Measurements from ENCODE around the gene SLC25A34.
"Not testable (repeated sequence)": the region's sequence is repeated elsewhere in the genome, so short reads cannot be mapped to it uniquely, and the experiment has no call there.

Gene SLC25A34

DNA sequence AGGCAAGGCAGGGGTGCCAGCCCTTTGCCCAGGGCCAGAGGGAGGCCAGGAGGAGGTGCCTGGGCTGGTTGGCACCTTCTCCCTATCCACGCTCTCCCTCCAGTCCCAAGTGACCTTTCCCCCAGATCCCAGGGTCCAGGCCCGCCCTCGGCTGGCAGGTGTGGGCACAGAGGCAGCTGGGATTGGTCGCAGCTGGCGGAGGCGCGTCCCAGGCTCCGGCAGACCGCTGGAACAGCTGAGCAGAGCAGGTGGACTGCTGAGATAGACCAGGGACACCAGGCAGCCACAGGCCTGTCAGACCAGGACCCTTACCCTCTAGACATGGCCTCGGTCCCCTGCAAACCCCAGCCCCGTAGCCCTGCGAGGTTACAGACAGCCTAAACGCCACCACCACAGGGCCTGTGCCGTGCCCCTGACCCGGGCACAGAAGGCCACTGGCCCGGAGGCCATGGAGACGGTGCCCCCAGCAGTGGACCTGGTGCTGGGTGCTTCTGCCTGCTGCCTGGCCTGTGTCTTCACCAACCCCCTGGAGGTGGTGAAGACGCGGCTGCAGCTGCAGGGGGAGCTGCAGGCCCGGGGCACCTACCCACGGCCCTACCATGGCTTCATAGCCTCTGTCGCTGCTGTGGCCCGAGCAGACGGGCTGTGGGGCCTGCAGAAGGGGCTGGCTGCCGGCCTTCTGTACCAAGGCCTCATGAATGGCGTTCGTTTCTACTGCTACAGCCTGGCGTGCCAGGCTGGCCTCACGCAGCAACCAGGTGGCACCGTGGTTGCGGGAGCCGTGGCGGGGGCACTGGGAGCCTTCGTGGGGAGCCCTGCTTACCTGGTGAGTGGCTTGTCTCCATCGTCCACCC is at the start of gene SLC25A34:
Gene SLC25A34 (plus strand): TSS at position 221 of the 854 bp plus-strand sequence. CDS start 228 bp downstream, at position 449.
- no peak for DNase-seq

DNA sequence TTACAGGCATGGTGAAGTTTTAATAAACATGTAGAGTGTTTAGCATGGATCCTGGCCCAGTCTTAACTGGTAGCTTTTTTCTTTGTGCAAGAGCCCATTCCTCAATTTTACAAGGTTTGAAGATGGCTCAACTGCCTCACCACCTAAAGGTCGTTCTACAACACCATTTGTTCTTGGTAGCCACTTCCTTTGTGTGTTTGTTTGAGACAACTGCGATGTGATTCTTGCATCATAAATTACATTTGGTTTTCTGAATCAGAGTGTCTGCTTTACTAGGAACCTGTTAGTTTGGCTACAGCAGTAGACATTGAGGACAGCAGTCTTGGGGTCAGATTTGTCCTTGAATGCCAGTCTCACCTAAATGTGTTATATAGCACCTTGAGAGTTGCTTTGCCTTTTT is 48.6 kb upstream of the SLC25A34 start:
- no peak for DNase-seq

DNA sequence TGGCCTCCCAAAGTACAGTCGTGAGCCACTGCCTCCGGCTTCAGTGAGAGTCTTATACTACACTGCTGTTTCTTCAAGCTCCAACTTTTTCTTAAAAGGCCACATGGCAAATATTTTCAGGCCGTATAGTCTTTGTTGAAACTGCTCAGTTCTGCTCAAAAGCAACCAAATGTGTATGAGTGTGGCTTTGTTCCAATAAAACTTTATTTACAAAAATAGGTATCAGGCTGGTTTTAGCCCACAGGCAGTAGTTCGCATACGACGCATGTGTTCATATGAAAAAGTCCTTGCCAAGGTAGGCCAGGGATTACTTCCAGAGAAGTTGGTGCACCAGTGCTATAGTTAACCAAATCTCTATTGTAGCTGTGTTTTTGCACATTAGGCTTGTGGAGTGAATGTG is 45.7 kb upstream of the SLC25A34 start:
- DNase-seq, result no peak

DNA sequence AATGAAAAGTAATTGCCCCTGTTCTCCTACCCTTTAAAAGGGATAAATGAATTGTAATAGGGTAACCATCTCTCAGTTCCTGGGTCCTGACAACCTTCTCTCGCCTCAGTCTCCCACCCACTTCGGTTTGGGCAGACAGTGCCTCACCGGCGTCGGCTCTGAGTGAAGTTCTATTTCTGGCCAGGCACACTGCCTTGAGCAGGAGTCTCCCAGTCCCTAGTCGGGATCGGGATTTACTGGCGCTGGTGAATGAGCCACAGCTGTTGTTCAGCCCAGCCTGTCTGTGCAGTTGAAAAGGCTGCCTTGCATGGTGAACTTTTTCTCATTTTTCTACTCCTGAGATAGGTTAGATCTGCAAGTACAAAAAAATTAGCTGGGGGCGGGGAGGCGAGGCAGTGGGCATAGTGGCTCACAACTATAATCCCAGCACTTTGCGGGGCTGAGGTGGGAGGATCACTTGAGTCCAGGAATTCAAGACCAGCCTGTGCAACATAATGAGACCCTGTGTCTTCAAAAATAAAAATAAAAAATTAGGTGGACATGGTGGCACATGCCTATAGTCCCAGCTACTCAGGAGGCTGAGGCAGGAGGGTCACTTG is 44.5 kb upstream of the SLC25A34 start:
- no peak for DNase-seq

DNA sequence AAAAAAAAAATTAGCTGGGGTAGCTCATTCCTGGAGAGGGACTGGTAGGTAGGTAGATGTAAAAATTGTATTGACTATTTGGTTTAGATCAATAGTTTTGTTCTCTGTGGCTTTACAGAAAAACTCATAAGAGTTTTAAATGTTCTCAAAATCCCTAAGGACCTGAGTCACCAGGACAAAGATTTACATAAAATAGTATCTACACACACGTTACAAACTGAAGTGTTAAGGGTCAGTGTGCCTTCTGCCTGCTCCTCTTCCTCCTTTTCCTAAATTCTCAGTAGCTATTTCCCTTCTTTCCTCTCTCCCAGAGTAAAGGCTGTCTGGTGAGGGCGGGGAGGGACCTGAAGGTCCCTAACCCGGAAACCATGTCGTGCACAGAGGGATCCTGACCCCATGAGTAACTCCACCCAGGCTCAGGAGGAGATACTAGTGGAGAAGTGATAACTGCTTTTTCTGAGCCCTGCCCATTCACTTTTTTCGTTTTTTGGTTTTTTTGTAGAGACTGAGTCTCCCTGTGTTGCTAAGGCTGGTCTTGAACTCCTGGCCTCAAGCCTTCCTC is 43.9 kb upstream of the SLC25A34 start:
- DNase-seq, result no peak

DNA sequence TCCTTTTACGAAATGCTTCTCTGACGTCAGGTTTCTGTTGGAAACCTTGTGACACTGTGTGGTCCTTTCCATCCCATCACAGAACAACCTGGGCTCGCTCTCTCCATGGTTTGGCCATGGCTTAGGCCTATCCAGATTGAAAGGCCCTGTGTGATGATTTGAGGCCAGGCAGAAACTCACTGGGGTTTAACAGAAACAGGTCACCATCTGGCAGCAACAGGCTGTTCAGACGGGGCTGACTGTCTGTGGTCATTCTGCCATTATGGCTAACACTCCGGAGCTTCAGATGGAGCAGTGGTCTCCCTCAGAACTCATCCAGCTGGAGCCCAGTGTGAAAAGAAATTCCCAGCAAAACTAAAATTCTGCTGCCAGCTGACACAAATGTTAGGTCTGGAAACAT is 42.7 kb upstream of the SLC25A34 start:
- no peak for DNase-seq

DNA sequence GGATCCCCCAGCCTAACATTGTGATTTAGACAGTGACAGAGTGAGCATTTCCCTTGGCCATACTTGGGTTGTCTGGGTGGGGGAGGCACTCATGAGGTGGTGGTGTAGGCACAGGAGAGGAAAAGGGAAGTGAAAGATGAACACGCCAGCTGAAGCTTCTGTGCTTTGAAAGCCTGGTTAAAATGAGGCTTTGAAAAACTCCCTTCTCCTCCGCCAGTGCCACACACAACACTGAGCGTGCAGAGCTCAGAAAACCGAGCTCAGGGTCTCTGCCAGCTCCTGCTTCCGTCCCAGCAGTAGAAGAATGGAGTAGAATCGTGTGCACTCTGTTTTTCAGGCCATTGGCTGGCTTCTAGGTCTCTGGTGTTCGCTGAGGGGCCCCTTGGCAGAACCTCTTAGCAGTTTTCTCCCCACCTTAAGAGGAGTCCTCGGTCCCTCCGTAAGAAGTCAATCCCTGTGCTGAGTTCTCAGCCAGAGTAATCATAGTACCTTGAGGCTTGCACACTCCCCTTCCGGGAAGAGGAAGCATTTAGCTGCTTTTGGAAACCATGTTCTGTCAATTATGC is 39.0 kb upstream of the SLC25A34 start:
- DNase-seq, result no peak

DNA sequence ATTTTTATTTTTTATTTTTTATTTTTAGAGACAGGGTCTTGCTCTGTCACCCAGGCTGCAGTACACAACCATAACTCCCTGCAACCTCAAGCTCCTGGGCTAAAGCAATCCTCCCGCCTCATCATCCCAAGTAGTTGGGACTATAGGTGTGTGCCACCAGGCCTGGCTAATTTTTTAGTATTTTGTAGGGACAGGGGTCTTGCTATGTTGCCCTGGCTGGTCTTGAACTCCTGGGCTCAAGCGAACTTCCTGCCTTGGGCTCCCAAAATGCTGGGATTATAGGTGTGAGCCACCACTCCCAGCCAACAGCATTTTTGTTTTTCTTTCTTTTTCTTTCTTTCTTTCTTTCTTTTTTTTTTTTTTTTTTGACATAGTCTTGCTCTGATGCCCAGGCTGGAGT is 37.9 kb upstream of the SLC25A34 start:
- DNase-seq, result no peak

DNA sequence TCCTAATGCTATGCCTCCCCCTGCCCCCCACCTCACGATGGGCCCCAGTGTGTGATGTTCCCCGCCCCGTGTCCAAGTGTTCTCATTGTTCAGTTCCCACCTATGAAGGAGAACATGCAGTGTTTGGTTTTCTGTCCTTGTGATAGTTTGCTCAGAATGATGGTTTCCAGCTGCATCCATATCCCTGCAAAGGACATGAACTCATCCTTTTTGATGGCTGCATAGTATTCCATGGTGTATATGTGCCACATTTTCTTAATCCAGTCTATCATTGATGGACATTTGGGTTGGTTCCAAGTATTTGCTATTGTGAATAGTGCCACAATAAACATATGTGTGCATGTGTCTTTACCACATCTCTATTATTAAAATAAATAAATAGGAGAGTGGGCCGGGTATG is 36.7 kb upstream of the SLC25A34 start:
- DNase-seq, result not testable (repeated sequence)

DNA sequence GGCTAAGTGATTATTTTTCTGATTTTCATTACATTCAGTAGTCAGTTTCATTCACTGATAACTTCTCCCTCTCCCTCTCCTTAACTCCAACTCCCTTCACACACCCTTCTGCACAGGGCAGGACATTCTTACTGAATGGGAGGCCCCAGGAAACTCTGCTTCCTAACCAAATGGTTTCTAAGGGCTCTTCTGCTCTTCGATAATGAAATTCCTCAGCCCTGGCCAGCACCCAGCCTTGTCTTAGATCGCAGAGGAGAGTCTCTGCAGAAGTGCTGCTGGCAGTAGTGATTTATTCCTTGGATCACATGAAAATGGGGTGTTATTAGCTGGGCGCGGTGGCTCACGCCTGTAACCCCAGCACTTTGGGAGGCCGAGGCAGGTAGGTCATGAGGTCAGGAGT is 35.5 kb upstream of the SLC25A34 start:
- DNase-seq, result no peak

DNA sequence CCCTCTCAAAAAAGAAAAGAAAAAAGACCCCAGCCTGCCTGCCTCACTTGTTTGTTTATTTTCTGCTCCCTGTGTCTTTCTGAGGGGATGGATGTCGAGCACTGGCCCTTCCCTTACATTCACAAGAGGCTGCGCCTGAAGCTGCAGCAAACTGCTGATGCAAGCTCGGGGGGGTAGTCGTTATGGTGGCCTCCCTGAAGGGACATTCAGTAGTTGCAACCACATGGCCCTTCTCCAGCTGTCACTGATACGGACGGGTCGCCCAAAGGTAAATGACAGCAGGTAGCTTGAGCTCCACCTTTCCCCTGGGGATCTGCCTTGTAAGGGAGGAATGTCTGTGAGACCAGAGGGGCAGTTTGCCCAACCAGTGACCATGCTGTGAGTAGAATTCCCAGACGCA is 34.3 kb upstream of the SLC25A34 start:
- no peak for DNase-seq

DNA sequence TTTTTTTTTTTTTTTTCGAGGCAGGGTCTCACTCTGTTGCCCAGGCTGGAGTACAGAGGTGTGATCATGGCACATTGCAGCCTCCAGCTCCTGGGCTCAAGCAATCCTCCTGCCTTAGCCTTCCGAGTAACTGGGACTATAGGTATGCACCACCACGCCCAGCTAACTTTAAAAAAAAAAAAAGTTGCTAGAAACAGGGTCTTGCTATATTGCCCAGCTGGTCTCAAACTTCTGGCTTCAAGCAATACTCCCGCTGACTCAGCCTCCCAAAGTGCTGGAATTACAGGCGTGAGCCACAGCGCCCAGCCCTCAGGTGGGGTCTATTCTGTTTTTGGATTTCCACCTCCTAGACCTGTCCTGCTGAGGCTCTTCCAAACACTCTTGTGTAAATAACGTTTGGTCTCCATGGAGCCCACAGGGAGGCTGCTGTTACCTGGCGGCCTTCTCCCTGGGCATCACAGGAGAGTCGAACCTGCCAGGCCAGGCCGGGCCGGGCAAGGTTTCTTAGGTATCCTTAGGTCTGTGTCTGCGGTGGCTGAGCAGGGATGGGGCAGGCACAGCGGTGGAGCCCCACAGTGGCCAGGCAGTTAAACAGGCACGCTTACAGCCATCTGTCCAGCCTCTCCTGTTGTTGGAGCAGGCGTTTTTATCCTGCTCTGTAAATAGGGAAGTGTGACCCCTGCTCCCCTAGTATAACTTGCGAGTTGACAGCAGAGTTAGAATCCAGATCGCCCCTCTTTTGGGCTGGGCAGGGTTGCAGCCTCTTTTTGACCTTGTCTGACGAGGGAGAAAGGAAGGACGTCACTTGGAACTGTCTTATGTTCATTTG is 33.1 kb upstream of the SLC25A34 start:
- no peak for DNase-seq

DNA sequence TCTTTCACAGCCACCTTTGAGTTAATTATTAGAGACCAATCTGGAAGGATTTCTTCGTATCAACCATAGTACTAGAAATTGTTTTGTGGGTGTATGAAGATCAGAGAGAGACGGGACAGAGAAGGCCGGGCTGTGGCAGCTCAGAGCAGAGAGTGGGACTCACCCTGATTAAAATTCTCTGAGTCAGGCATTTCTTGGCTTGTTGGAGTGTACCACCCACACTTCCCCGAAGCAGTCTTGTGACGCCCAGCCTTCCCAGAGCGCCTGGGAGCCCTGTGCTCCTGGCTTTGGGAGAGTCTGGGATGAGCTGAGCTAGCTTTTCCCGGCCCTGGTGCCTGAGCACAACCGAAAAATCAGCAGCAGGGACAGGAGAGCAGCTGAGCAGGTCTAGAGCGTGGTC is 32.5 kb upstream of the SLC25A34 start:
- DNase-seq, result no peak

DNA sequence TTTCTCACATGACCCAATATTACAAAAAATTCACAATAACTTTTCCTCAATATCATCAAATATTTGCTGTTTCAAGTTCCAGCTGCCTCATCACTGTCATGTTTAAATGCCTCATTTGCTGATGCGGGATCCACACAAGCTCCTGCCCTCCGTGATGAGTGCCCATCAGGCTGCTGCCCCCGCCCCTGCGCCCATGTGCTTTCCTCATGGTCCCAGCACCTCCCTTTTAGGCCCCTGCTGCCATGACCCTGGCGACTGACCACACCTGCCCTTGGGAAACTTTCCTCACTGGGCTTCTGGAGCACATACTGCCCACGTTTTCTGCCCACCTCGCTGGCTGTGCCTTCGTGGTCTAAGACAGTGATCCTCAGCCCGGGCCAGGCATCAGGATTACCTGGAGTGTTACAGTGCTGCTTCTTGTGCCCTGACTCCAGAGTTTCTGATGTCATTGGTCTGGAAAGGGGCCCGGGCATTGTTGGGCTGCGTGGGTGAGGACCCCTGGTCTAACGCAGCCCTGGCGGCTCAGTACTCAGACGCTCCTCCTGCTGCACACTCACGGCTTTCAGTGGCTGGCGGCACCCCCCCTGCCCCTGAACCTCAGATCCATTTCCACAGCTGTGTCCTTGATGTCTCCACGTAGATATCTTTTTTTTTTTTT is 31.4 kb upstream of the SLC25A34 start:
- no peak for DNase-seq

DNA sequence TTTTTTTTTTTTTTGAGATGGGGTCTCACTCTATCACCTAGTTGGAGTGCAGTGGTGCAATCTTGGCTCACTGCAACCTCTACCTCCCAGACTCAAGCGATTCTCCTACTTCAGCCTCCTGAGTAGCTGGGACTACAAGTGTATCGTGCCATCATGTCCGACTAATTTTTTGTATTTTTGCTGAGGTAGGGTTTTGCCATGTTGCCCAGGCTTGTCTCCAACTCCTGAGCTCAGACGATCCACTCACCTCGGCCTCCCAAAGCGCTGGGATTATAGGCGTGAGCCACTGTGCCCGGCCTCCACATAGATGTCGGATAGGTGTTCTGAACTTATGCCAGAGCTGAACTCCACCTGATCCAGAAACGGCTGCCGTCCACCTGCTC is 30.9 kb upstream of the SLC25A34 start:
- DNase-seq, result no peak

DNA sequence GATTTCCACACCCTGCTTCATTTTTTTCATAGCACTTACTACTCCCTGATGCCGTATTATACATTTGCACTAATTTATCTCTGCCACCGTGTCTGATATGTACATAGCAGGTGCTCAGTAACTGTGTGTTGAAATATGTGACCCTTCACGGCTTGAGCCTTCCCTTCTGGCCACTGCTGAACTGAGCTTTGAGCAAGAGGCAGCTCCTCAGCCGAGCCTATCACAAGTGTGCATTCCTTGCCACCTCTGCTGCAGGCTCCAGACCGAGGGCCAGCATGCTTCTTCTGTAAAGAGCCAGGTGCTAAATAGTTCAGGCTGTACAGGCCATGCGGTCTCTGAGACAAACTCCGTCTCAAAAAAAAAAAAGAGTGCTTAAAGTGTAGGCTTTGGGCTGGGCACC is 29.3 kb upstream of the SLC25A34 start:
- no peak for DNase-seq

DNA sequence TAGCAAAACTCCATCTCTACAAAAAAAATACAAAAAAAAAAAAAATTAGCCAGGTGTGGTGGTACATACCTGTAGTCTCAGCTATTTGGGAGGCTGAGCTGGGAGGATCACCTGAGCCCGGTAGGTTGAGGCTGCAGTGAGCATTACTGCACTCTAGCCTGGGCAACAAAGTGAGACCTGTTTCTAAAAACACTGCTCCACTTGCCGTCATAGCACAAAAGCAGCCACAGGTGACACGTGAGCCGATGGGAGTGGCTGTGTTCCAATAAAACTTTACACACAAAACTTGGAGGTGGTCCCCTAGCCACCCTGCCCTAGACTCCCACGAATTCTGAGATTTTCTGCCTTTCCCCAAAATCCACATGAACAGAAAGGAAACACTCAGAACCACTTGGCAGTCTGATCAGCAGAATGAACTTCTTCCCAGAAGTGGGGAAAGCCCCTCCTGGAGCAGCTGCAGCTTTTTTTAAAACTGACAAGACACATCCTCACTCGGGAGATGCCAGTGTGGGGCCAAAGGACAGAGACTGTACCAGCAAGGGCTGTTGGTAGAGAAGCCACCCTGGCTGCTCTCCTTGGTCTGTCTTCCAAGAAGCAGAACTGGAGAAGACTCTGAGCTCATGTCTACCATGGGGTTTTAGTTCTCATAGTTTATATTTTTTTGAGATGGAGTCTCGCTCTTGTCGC is 28.7 kb upstream of the SLC25A34 start:
- no peak for DNase-seq

DNA sequence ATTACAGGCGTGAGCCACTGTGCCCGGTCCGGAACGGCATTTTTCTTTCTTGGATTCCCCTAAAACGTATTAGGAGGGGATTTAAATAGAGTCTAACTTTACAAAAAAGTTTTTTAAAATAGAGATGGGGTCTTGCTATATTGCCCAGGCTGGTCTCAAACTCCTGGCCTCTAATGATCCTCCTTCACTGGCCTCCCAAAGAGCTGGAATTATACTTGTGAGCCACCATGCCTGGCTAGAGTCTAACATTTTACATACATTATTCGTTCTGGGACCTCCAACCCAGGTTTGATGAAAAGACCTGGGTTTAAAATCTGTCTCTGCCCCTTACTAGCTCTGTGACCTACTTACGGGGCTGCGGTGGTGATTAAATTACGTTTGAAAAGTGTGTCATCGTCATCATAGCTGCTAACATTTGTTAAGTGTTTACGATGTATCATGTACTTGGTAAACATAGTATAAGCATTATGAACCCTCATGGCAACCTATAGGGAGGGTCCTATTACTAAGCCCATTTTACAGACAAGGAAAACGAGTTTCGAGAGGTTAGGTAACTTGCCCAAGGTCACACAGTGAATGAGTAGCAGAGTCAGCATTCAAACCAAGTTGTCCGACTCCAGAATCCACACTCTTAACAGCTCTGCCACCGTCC is 27.4 kb upstream of the SLC25A34 start:
- no peak for DNase-seq

DNA sequence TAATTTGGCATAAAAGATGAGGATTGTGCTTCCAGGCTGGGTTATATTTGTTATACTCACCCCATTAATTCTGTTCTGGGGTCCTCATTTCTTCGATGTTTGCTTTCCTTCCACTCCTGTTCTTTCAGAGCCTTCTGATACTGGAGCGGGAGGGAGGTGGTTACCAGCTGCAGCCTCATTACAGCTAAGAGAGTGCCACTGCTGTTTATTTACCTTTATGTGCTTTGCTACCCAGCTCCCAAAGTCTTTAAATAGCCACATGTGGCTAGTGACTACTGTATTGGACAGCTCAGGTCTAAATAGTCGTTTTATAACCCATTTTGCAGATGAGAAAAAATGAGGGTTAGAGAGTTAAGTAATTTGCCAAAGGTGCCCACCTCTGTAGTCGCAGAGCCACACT is 26.8 kb upstream of the SLC25A34 start:
- no peak for DNase-seq

DNA sequence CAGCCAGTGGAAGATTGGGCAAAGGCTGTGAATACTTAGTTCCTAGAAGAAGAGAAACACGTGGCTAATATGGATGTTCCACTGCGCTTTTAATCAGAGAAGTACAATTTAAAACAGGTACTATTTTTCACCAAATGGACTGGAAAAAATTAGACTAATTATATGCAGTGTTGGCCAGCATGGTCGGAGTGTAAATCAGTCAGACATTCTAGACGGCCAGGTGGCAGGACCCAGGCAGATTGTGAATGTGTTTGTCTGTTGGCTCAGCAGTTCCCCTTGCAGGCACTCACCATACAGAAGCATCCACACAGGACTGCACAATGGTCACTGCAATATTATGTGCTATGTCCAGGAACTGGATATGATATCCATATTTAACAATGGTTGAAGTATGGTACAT is 23.9 kb upstream of the SLC25A34 start:
- DNase-seq, result no peak

DNA sequence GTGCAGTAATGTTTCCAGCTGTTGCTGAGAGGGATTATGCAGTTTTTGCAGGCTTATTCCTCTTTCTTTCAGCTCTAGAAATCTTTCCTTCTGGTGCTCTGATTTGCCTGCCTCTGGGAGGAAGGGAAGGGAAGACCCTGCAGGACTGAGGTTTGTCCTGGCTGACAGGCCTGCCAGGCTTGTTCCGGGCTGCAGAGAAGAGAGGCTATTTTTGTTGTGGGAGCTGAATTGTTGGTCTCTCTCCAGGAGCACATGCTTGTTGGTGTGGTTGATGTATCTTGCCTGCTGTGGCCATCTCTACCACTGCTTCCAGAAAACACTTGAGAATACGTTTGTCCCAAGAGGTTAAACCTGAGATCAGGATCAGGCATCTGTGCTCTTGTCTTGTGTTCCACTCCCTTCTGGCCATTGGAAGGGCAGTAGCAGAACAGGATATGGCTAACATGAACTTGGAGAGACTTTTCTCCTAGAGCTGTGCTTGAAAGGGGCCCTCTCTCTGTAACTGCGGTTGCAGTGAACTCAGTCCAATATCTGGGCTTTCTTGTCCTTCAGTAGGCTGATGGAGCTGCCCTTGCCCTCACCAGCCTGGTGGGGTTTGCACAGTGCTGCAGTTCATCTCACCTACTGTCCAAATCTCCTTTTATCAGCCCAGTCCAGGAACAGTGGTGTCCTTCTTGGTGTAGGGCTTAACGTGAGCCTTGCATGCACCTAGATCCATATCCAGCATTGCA is 21.5 kb upstream of the SLC25A34 start:
- DNase-seq, result no peak
